AG09309 (cell line): Measurements from ENCODE around the gene TRAF5.
A peak's percentile ranks its signal among the peaks of the same experiment; 100 is the strongest.

Source experiments
- DNase-seq: peaks from one replicate; pipeline ENCODE4 v3.0.0-alpha.2; 2010; ENCODE audit warnings: low read depth
- H3K4me3 ChIP-seq: 2 replicates; pipeline ENCODE4 v1.5.1; 2011; ENCODE audit warnings: mild to moderate bottlenecking, low read depth, low read length, moderate library complexity; ENCODE audit not compliant: control insufficient read depth
- TF ChIP-seq, protein P1 (sequence below): IDR thresholded peaks from 2 replicates; pipeline ENCODE4 v1.5.1; 2011; ENCODE audit warnings: mild to moderate bottlenecking, low read depth, low read length, inconsistent platforms; ENCODE audit not compliant: insufficient read depth, control insufficient read depth; ENCODE audit errors: missing control alignments

The TRAF5 gene

DNA sequence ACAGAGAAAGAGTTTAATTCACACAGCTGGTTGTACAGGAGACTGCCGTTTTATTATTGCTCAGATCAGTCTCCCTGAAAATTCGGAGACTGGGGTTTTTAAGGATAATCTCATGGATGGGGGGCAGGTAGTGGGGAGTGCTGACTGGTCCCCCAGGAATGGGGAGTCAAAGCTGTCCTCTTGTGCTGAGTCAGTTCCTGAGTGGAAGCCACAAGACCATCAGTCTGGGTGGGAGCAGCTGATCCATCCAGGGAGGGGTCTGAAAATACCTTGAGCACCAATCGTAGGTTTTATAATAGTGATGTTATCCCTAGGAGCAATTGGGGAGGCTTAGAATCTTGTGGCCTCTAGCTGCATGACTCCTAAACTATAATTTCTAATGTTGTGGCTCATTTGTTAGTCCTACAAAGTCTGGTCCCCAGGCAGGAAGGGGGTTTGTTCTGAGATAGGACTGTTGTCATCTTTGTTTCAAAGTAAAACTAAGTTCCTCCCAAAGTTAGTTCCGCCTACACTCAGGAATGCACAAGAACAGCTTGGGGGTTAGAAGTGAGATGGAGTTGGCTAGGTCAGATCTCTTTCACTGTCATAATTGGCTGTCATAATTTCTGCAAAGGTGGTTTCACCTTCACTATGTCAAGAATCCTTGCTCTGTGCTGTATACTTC is 50.3 kb downstream of the TRAF5 start:
- H3K4me3 ChIP-seq = no peak overlapping the region
- TF ChIP-seq, protein P1, sequence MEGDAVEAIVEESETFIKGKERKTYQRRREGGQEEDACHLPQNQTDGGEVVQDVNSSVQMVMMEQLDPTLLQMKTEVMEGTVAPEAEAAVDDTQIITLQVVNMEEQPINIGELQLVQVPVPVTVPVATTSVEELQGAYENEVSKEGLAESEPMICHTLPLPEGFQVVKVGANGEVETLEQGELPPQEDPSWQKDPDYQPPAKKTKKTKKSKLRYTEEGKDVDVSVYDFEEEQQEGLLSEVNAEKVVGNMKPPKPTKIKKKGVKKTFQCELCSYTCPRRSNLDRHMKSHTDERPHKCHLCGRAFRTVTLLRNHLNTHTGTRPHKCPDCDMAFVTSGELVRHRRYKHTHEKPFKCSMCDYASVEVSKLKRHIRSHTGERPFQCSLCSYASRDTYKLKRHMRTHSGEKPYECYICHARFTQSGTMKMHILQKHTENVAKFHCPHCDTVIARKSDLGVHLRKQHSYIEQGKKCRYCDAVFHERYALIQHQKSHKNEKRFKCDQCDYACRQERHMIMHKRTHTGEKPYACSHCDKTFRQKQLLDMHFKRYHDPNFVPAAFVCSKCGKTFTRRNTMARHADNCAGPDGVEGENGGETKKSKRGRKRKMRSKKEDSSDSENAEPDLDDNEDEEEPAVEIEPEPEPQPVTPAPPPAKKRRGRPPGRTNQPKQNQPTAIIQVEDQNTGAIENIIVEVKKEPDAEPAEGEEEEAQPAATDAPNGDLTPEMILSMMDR = no peak
- DNase-seq = no peak

DNA sequence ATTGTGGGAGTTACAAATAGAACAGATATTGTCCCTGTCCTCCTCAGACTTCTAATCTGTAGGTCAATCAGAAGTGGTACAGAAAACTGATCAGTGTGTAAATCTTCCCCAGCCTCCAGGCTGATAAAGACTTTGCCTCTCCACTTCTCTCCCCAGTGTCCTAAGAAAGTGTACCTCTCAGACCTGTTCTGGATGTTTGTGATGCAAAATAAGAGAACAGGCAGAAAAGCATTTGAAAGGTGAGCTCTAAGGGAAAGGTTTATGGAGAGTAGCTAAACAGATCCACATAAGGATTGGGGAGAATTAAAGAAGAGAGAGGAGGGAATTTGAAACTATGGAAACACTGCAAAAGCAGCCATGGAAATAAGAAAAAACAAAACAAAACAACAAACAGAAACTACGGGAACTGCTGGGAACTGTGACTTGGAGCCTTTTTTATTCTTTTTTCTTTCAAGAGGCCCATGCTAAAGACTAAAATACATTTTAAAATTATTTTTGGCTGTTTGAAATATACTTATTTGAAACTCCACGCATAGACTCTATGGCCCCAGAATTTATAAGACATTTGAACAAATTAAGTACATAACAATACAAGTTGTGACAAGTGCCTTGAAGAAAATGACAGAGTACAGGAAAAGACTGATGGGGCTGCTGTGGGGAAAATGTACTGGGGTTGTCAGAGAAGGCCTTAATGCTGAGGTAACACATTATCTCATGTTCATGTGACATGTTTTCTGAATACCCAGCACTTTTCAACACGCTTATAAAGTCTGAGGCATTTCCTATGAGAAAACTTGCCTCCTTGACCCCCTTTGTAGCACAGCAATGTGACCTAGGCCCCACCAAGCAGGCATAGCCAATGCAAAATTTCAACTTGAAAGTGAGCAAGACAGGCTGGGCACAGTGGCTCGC is 51.2 kb downstream of the TRAF5 start:
- no peak for DNase-seq
- TF ChIP-seq, protein P1 = no peak
- H3K4me3 ChIP-seq = no peak overlapping the region

DNA sequence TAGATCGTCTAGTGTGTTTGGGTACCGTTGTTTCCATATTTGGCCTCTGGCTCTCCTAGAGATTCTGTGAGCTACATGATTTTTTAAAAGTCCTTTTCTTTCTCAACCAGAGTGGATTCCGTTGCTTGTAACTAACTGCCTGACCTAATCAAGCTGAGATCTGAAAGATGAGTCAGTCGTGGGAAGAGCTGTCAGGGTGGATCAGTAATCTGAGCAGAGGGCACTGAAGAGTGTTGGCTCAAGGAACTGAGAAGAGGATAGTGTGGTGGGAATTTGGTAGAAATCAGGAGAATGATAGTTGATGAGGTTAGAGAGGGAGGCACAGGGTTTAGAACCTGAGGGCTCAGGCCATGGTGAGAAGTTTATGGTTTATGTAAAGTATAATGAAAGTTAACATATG is 52.2 kb downstream of the TRAF5 start:
- peak; percentile 48 for DNase-seq
- H3K4me3 ChIP-seq = no peak overlapping the region
- TF ChIP-seq, protein P1 = no peak

DNA sequence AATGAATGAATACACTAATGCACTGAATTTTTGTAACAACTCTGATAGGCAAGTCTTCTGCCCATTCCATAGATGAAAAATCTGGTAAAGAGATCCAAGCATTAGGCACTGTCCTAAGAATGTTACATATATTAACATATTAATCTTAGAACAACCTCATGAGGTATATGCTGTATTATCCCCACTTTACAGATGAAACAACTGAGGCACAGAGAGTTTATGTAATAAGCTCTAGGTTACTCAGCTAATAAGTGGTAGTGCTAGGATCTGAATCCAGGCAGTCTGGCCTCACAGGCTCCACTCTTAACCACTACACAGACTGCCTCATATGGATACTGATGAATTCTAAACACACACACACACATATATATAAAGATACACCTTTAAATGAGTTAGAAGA is 52.8 kb downstream of the TRAF5 start:
- DNase-seq = no peak
- no peak overlapping the region for H3K4me3 ChIP-seq
- TF ChIP-seq, protein P1 = no peak

DNA sequence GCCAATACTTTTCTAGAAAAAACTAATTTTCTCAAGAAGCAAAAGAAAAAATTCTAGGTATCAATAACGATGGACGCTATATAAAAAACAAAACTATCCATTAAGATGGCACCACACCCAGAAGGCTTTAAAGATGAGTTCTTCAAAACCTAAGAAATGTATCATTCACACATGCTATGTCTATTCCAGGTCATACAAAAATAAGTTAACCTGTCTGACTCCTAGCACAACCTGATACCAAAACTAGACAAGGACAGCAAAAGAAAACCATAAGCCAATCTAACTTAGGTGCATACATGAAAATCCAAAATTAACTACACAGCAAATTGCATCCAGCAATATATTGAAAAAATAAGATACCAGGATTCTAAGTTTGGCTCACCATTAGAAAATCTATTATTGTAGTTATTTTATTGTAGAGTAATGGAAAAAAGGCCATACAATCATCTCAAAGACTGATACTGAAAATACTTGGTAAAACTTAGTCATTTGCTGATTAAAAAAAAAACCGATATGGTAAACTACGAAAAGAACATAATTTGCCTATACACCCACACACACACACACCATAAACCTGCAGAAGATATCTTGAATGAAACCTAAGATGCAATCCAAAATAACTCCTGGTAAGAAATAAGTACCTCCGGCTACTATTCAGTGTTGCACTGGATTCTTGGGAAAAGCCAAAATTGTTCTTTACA is 55.0 kb downstream of the TRAF5 start:
- H3K4me3 ChIP-seq = no peak overlapping the region
- TF ChIP-seq, protein P1 = no peak
- DNase-seq = no peak

DNA sequence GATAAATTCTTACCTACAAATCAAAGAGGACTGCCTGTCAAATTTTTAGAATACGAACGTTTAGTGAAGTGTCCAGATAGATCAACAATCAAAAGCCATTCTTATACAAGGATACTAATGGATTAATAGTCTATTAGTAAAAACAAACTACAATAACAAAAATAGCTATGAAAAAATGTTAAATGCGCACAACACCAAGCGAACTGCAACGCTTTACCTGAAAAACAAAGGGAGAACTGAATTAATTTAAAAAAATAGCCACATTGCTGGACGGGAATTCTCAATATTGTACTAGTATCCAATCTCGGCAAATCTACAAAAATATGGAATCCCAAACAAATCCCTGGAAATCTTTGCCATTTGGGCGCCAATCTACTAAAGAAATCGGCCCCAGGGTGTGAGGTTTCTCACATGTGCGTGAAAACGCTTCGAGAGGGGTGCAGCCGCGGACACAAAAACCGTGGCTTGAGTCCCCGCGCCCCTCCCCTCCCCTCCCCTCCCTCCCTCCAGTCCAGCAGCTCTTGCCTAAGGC is 55.6 kb downstream of the TRAF5 start:
- peak overlapping the region; percentile 81 for H3K4me3 ChIP-seq
- no peak for DNase-seq
- TF ChIP-seq, protein P1 = no peak
